GM18502 (cell line): Measurements from ENCODE around the gene KRTAP12-2.
"Not testable (repeated sequence)": the region's sequence is repeated elsewhere in the genome, so short reads cannot be mapped to it uniquely, and the experiment has no call there.

ENCODE experiments used
- ATAC-seq: cut with Tn5 transposase; IDR thresholded peaks from one replicate; pipeline ENCODE4 v1.9.1; 2021; ENCODE audit warnings: mild to moderate bottlenecking; ENCODE audit not compliant: unreplicated experiment, poor library complexity

The KRTAP12-2 gene

GRCh38 chr21:44686000-44686781, 19.5 kb upstream of the KRTAP12-2 start:
- no peak for ATAC-seq

- ATAC-seq, result not testable (repeated sequence)
Observed at GRCh38 chr21:44685050-44685449, 18.3 kb upstream of the KRTAP12-2 start.

- no peak for ATAC-seq
Observed at GRCh38 chr21:44684483-44684882, 17.8 kb upstream of the KRTAP12-2 start.

- ATAC-seq, result no peak
Observed at GRCh38 chr21:44684077-44684476, 17.4 kb upstream of the KRTAP12-2 start.

- no peak for ATAC-seq
Observed at GRCh38 chr21:44682580-44683151, 15.9 kb upstream of the KRTAP12-2 start.

GRCh38 chr21:44681861-44682579, 15.3 kb upstream of the KRTAP12-2 start, which contains the start of gene KRTAP12-1:
Gene KRTAP12-1 (minus strand): TSS chr21:44682163. CDS start chr21:44682123, 40 bp downstream.
- no peak for ATAC-seq

GRCh38 chr21:44681152-44681551, 14.4 kb upstream of the KRTAP12-2 start:
- ATAC-seq, result no peak

- ATAC-seq, result no peak
Observed at GRCh38 chr21:44677881-44678280, 11.2 kb upstream of the KRTAP12-2 start.

GRCh38 chr21:44671911-44672310, 5.2 kb upstream of the KRTAP12-2 start:
- no peak for ATAC-seq

GRCh38 chr21:44670642-44671432, 4.1 kb upstream of the KRTAP12-2 start:
- ATAC-seq, result no peak

GRCh38 chr21:44667612-44668011, 885 bp upstream of the KRTAP12-2 start:
- no peak for ATAC-seq

GRCh38 chr21:44664691-44665090, 2.0 kb downstream of the KRTAP12-2 start:
- no peak for ATAC-seq

- not testable (repeated sequence) for ATAC-seq
Observed at GRCh38 chr21:44661567-44661966, 5.2 kb downstream of the KRTAP12-2 start.

- no peak for ATAC-seq
Observed at GRCh38 chr21:44658913-44659595, 7.7 kb downstream of the KRTAP12-2 start.

- ATAC-seq, result no peak
Observed at GRCh38 chr21:44658541-44658910, 8.2 kb downstream of the KRTAP12-2 start.

GRCh38 chr21:44657635-44658540, 8.8 kb downstream of the KRTAP12-2 start, which contains the start of gene KRTAP12-3:
Gene KRTAP12-3 (plus strand): TSS chr21:44657932. CDS start chr21:44657980, 48 bp downstream.
- ATAC-seq, result no peak

GRCh38 chr21:44656868-44657267, 9.9 kb downstream of the KRTAP12-2 start:
- ATAC-seq, result no peak

- no peak for ATAC-seq
Observed at GRCh38 chr21:44654576-44655175, 12.1 kb downstream of the KRTAP12-2 start, which contains the start of gene KRTAP12-4. Gene KRTAP12-4 (minus strand): TSS chr21:44654659. CDS start chr21:44654614, 45 bp downstream.
